ENCODE measurements around the gene IPO4. TPM values are rescaled to one million over a fixed set of nuclear protein-coding genes. Genes with fewer than 3 reads are reported as not detected.
"Not testable (repeated sequence)": the region's sequence is repeated elsewhere in the genome, so short reads cannot be mapped to it uniquely, and the experiment has no call there.

Gene IPO4
- total RNA-seq, 1 experiment from 2014 or later = 22.9 TPM

GRCh38 chr14:24216876-24217275 is 28.3 kb upstream of the IPO4 start:
- not testable (repeated sequence) for DNase-seq (ENCODE audit: low read depth)

DNA sequence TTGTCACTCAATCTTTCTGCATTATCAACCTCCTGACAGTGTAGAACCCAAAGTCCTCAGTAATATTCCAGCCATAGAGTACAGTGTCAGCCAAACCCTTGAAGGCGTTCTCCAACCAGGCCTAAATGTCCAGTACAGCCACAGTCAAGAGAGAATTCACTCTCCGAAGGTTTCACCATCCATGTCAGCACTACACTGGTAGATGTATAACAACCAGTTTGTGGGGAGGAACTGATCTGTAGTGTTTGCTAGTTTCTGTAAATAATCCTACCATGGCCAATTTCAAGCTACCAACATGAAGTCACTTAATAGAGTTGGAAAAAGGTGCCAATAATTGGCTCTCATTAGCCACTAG is 27.7 kb upstream of the IPO4 start:
- no peak for DNase-seq (ENCODE audit: low read depth)

GRCh38 chr14:24215495-24216344 is 27.1 kb upstream of the IPO4 start, which contains the start of gene MDP1:
Gene MDP1 (minus strand): TSS chr14:24216066. CDS start chr14:24215955, 111 bp downstream.
- peak; percentile 84 for DNase-seq (ENCODE audit: low read depth)

GRCh38 chr14:24213866-24214662 is 25.4 kb upstream of the IPO4 start:
- no peak for DNase-seq (ENCODE audit: low read depth)

- peak; percentile 97 for DNase-seq (ENCODE audit: low read depth)
Measured at GRCh38 chr14:24212924-24213865, 24.6 kb upstream of the IPO4 start, which contains the start of gene CHMP4A. Gene CHMP4A (minus strand): TSS chr14:24213488. CDS start chr14:24213439, 49 bp downstream.

DNA sequence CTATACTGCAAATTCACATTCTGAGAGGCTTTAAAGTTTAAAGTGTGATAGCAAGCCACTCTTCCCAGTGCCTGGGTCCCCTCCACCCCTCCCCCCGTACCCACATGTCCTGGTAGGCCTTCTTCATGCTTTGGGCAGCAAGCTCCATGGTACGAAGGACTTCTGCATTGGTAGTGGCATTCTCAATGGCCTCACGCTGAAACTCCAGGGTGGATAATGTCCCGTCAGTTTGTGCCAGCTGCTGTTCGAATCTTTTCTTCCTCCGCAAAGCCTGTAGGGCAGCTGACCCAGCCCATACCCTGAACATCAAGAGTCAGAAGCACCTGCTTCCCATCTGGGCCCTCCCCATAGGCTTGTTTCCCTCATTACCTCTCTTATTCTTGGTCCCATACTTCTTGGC is 22.7 kb upstream of the IPO4 start:
- DNase-seq (ENCODE audit: low read depth) = no peak

DNA sequence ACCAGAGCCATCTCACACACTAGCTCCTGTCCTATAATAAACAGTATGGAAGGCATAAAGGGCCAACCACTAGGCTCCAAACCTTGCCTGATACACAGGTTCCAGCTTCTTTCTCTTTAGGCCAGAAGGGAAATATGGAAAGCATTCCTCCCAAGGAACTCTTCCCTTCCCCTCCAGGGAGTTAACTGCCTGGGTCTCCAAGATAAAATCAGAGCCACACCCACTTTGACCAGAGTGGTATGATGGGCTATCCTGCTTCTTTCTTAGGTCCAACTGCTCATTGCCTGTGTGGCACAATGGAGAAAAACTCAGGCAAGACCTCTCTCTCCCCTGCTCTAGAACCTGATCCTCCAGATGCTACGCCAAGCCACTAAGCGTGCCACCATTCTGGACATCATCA is 19.0 kb upstream of the IPO4 start:
- no peak for DNase-seq (ENCODE audit: low read depth)

DNA sequence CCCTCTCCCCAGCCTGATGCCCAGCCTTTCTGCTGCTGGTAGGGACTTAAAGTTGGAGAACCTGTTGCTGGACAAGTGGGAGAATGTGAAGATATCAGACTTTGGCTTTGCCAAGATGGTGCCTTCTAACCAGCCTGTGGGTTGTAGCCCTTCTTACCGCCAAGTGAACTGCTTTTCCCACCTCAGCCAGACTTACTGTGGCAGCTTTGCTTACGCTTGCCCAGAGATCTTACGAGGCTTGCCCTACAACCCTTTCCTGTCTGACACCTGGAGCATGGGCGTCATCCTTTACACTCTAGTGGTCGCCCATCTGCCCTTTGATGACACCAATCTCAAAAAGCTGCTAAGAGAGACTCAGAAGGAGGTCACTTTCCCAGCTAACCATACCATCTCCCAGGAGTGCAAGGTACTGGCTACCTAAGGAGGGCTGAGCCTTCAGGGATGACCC is 18.5 kb upstream of the IPO4 start:
- DNase-seq (ENCODE audit: low read depth) = no peak

DNA sequence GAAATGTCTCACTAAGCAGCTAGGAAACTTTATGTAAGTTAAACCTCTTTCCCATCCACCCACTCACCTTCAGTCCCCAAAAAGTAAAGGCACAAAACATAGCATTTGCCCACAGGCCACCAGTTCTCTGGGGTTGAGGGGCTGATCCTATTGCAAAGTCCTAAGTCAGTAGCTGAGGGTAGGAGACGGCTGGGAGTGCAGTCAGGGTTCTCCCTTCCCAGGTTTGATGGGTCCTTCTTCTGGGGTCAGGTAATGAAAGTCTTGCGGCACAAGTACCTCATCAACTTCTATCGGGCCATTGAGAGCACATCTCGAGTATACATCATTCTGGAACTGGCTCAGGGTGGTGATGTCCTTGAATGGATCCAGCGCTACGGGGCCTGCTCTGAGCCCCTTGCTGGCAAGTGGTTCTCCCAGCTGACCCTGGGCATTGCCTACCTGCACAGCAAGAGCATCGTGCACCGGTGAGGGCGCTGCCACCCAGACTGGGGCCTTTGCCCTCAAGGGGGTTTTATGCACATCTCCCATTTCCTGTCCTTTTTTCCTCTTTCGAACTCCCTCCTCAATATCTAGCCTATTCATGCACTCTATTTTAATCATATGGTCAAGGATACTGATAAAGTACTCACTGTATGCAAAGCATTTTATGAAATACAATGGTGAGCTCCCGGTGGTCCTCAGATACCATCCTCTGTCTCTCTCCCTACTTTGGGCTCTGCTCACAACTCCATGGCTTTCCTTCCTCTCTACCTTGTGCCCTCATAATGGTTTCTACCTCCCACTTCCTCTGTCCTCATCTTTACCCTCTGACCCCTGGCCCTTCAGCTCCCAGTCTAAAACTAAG is 17.9 kb upstream of the IPO4 start:
- DNase-seq (ENCODE audit: low read depth) = no peak

DNA sequence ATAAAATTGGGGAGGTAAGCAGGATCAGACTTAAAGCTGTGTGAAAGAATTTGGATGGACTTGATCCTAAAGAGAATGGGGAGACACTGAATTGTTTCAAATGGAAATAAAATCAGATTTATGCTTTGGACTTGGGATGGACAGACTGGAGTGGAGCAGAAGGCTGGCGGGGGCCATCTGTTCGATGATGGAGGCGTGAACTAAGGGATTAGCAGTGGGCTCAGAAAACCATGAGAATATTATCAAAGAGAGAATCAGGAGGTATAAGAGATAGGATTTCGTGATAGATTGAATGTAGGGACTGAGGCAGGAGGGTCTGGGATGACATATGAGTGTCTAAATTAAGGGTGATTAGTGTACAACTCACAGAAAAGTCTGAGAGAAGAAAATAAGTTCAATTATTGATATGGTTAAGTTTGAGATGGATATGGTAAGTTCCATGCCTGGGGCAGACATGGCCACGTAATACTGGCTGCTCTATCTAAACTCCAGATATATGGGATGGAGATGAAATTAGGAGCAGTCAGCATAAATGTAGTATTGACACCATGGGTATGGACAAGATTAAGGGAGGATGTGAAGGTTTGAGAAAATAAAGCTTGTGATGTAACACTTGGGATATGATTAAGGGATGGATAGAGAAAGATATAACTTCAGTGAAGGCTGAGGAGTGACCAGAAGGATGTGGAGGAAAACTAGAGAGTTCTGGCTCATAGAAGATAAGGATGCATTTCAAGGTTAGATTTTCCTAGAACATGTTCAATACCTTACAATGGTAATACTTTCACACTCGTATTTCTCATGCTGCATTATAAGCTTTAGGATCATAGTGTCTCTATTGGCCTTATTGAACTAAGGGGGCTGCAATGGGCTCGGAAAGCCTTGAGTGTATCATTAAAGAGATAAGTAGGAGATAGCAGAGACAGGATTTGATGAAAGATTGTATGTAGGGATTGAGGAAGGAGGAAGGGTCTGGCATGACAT is 15.8 kb upstream of the IPO4 start:
- no peak for DNase-seq (ENCODE audit: low read depth)

GRCh38 chr14:24203249-24203886 is 14.8 kb upstream of the IPO4 start:
- DNase-seq (ENCODE audit: low read depth) = not testable (repeated sequence)

DNA sequence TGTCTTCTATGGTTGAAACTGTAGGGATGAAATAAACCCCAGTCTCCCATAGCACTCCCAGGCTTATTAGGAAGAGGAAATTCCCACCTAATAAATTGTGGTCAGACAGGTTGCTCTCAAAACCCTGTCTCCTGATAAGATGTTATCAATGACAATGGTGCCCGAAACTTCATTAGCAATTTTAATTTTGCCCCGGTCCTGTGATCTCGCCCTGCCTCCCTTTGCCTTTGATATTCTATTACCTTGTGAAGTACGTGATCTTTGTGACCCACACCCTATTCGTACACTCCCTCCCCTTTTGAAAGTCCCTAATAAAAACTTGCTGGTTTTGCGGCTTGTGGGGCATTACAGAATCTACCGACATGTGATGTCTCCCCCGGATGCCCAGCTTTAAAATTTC is 13.9 kb upstream of the IPO4 start:
- not testable (repeated sequence) for DNase-seq (ENCODE audit: low read depth)

GRCh38 chr14:24198814-24199524 is 10.4 kb upstream of the IPO4 start:
- no peak for DNase-seq (ENCODE audit: low read depth)

GRCh38 chr14:24197056-24197450 is 8.4 kb upstream of the IPO4 start:
- no peak for DNase-seq (ENCODE audit: low read depth)

DNA sequence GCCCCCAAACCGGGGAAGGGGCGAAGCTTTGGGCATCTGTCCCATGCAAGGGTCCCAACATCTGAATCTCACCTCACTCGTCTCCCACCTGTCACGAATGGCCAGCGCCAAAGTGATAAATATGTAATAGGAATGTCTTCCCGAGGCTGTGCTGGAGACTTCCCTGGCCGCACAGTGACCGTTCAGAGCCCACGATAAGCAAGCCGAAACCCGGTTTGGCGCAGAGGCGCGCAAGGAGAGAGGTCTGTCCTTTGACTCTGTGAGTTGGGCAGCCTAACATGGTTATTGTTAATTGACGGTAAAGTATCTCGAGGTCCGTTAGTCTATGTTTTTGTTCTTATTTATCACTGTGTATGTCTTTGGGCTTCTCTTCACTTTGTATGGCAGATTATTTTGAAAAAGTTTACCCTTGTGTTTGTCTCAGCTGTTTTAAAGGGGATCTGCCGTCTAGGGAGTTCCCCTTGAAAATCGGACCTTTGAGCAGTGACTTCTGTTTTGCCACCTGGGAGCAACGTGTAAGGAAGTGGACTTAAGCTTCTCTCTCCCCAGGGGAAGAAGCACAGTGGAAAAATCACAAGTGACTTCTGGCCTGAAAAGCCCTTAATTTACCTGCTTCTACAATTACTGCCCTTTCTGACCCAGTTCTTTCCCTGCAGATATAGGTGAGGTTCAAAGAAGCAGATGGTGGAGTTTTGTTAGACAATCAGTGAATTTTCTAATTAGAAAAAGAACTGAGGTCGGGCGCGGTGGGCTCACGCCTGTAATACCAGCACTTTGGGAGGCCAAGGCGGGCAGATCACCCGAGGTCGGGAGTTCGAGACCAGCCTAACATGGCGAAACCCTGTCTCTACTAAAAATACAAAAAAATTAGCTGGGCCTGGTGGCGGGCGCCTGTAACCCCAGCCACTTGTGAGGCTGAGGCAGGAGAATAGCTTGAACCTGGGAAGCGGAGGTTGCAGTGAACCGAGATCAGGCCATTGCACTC is 7.7 kb upstream of the IPO4 start:
- no peak for DNase-seq (ENCODE audit: low read depth)

DNA sequence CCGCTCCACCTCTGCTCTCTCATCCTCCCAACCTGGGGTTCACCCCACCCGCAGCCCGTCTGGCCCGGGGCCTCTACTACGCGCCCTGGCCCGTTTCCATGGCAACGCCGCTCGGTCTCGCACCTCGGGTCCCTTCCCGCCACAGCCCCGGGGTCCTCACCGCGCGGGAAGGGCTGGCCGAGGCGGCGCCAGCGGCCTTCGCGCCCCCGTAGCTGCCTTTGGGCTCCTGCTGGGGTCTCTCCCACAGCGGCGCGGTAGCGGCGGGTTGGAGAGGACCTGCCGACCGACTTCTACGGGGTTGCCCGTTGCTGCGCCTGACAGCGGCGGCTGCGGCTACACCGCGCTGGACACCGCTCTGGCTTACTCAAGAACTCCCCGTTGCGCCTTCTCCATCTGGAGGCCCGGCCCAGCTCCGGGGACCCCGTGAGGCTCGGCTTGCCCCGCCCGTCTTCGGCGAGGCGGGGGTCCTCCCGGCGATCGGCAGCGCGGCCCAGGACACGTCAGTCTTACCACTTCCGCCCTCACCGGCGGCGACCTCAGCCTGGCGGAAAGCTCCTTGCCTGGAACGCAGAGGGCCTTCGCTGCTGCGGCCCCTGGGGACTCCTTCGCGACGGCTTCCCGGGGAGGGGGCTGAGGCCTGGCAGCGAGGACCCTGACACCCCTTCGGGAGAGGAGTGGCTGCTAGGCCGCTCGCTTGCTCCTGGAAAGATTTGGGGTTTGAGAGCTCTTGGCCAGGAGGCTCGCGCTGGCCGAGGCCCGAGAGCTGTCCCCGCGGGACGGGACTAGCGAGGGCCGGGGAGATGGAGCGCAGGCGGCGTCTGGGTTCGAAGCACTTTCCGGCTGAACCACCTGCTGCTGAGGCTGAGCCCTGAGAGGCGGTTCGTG is 6.8 kb upstream of the IPO4 start, which contains the start of gene TM9SF1:
TM9SF1 (minus strand) TSS at position 256 of the 885 bp plus-strand sequence. CDS start 422 bp downstream, outside the sequence.
- DNase-seq (ENCODE audit: low read depth) = peak; percentile 79
